Effector memory CD8-positive, alpha-beta T cell (primary cell): Measurements from ENCODE around the gene PICK1.
"Not testable (repeated sequence)": the region's sequence is repeated elsewhere in the genome, so short reads cannot be mapped to it uniquely, and the experiment has no call there.

Experiments used
- ATAC-seq: fragments of 150-1000 bp; cut with Tn5 transposase; replicated peaks from 2 replicates; pipeline ENCODE4 v1.10.0; 2021; ENCODE audit warnings: mild to moderate bottlenecking, moderate library complexity
- DNase-seq, 3 experiments: peaks; one replicate each; pipeline ENCODE4 v3.0.0; 2021
- H3K27ac Mint-ChIP-seq, 2 donors: one replicate each; pipeline ENCODE4 v1.8.0; 2022; ENCODE audit warnings: mild to moderate bottlenecking in 2 of 2, mixed read lengths in 2 of 2, moderate library complexity in 2 of 2
- H3K27me3 Mint-ChIP-seq, 2 donors: one replicate each; pipeline ENCODE4 v1.8.0; 2022; ENCODE audit warnings: mixed read lengths in 2 of 2
- H3K36me3 Mint-ChIP-seq: one replicate; pipeline ENCODE4 v1.8.0; 2022; ENCODE audit warnings: mild to moderate bottlenecking, moderate library complexity, mixed read lengths; ENCODE audit not compliant: insufficient read depth
- H3K4me1 Mint-ChIP-seq, 2 donors: one replicate each; pipeline ENCODE4 v1.8.0; 2022; ENCODE audit warnings: low read depth in 2 of 2, mixed read lengths in 2 of 2
- H3K4me3 Mint-ChIP-seq, 2 donors: one replicate each; pipeline ENCODE4 v1.8.0; 2022; ENCODE audit warnings: mild to moderate bottlenecking in 2 of 2, mixed read lengths in 2 of 2, moderate library complexity in 2 of 2
- H3K9me3 Mint-ChIP-seq, 2 donors: one replicate each; pipeline ENCODE4 v1.8.0; 2022; ENCODE audit warnings: mixed read lengths in 2 of 2

Gene PICK1

GRCh38 chr22:38110008-38110862 is 53.0 kb downstream of the PICK1 start, which contains the start of gene BAIAP2L2:
BAIAP2L2 (minus strand) TSS chr22:38110684; CDS start chr22:38110525, 159 bp downstream.
- H3K9me3 Mint-ChIP-seq = no peaks in the 10 kb centered on the region
- peaks cover 6 to 20% of the 10 kb centered on the region in 2 donors for H3K4me1 Mint-ChIP-seq
- no peaks in the 10 kb centered on the region for H3K27me3 Mint-ChIP-seq
- ATAC-seq (no peak), DNase-seq (no peak)
- peak within 1 kb of the TSS; percentile 52 for H3K4me3 Mint-ChIP-seq
- H3K36me3 Mint-ChIP-seq = peaks cover 46% of the 10 kb centered on the region
- H3K27ac Mint-ChIP-seq = peak within 1 kb of the TSS; percentile 94 to 96

GRCh38 chr22:38110863-38111852 is 54.0 kb downstream of the PICK1 start:
- H3K4me1 Mint-ChIP-seq = peaks cover 6 to 15% of the 10 kb centered on the region in 2 donors
- H3K27me3 Mint-ChIP-seq = no peaks in the 10 kb centered on the region
- peaks cover 46% of the 10 kb centered on the region for H3K36me3 Mint-ChIP-seq
- peak overlapping the region; percentile 52 to 68 for H3K27ac Mint-ChIP-seq
- no peak for DNase-seq
- H3K4me3 Mint-ChIP-seq = no peak overlapping the region
- no peaks in the 10 kb centered on the region for H3K9me3 Mint-ChIP-seq
- ATAC-seq = no peak

- DNase-seq = no peak
- H3K4me3 Mint-ChIP-seq = no peak overlapping the region
- no peaks in the 10 kb centered on the region for H3K9me3 Mint-ChIP-seq
- H3K4me1 Mint-ChIP-seq = peaks cover 6 to 14% of the 10 kb centered on the region in 2 donors
- no peak overlapping the region for H3K27ac Mint-ChIP-seq
- no peaks in the 10 kb centered on the region for H3K27me3 Mint-ChIP-seq
- peaks cover 46% of the 10 kb centered on the region for H3K36me3 Mint-ChIP-seq
- ATAC-seq = no peak
Measured at GRCh38 chr22:38111925-38112355, 54.7 kb downstream of the PICK1 start.

GRCh38 chr22:38112381-38112780 is 55.2 kb downstream of the PICK1 start:
- Mint-ChIP-seq H3K4me1 (peaks cover 6 to 14% of the 10 kb centered on the region in 2 donors), H3K27ac (peak overlapping the region; percentile 68 to 82), H3K4me3 (no peak overlapping the region), H3K27me3 (no peaks in the 10 kb centered on the region), H3K9me3 (no peaks in the 10 kb centered on the region), H3K36me3 (peaks cover 46% of the 10 kb centered on the region)
- no peak for ATAC-seq
- DNase-seq = no peak

GRCh38 chr22:38114484-38115398 is 57.5 kb downstream of the PICK1 start:
- H3K27ac Mint-ChIP-seq = peak overlapping the region in 1 of 2 donors; percentile 91
- no peaks in the 10 kb centered on the region for H3K9me3 Mint-ChIP-seq
- peaks cover 28% of the 10 kb centered on the region for H3K36me3 Mint-ChIP-seq
- DNase-seq (peak; percentile 76 to 80 (median 78)), ATAC-seq (peak; percentile 94)
- peaks cover 6 to 7% of the 10 kb centered on the region in 2 donors for H3K4me1 Mint-ChIP-seq
- H3K27me3 Mint-ChIP-seq = no peaks in the 10 kb centered on the region
- H3K4me3 Mint-ChIP-seq = no peak overlapping the region

GRCh38 chr22:38115423-38116205 is 58.4 kb downstream of the PICK1 start:
- no peak overlapping the region for H3K27ac Mint-ChIP-seq
- H3K27me3 Mint-ChIP-seq = no peaks in the 10 kb centered on the region
- H3K9me3 Mint-ChIP-seq = no peaks in the 10 kb centered on the region
- peaks cover 6 to 7% of the 10 kb centered on the region in 2 donors for H3K4me1 Mint-ChIP-seq
- DNase-seq = no peak
- H3K4me3 Mint-ChIP-seq = no peak overlapping the region
- H3K36me3 Mint-ChIP-seq = peaks cover 19% of the 10 kb centered on the region
- ATAC-seq = no peak

GRCh38 chr22:38117556-38117955 is 60.4 kb downstream of the PICK1 start:
- H3K27ac Mint-ChIP-seq = peak overlapping the region in 1 of 2 donors; percentile 8
- DNase-seq, H3K4me3 Mint-ChIP-seq, ATAC-seq, H3K4me1 Mint-ChIP-seq, H3K27me3 Mint-ChIP-seq, H3K9me3 Mint-ChIP-seq: not testable (repeated sequence)
- H3K36me3 Mint-ChIP-seq = peaks cover 10% of the 10 kb centered on the region

GRCh38 chr22:38118182-38118581 is 61.0 kb downstream of the PICK1 start:
- H3K27ac Mint-ChIP-seq = peak overlapping the region in 1 of 2 donors; percentile 8

GRCh38 chr22:38118747-38119146 is 61.5 kb downstream of the PICK1 start:
- ATAC-seq, H3K27ac Mint-ChIP-seq, H3K27me3 Mint-ChIP-seq, DNase-seq, H3K4me3 Mint-ChIP-seq, H3K9me3 Mint-ChIP-seq, H3K36me3 Mint-ChIP-seq: not testable (repeated sequence)
- peaks cover 3 to 10% of the 10 kb centered on the region in 2 donors for H3K4me1 Mint-ChIP-seq

More at GRCh38 chr22:38118182-38118581, 61.0 kb downstream of the PICK1 start:
- H3K36me3 Mint-ChIP-seq = peaks cover 7% of the 10 kb centered on the region
- H3K4me3 Mint-ChIP-seq = no peak overlapping the region
- no peaks in the 10 kb centered on the region for H3K9me3 Mint-ChIP-seq
- no peaks in the 10 kb centered on the region for H3K27me3 Mint-ChIP-seq
- DNase-seq = no peak
- peaks cover 3 to 10% of the 10 kb centered on the region in 2 donors for H3K4me1 Mint-ChIP-seq
- ATAC-seq = no peak

GRCh38 chr22:38120359-38121110 is 63.3 kb downstream of the PICK1 start:
- no peak overlapping the region for H3K4me3 Mint-ChIP-seq
- no peaks in the 10 kb centered on the region for H3K27me3 Mint-ChIP-seq
- H3K9me3 Mint-ChIP-seq = no peaks in the 10 kb centered on the region
- H3K4me1 Mint-ChIP-seq = peaks cover 0 to 7% of the 10 kb centered on the region in 2 donors
- DNase-seq (no peak), ATAC-seq (no peak)
- no peak overlapping the region for H3K27ac Mint-ChIP-seq
- peaks cover 4% of the 10 kb centered on the region for H3K36me3 Mint-ChIP-seq

GRCh38 chr22:38122616-38123015 is 65.4 kb downstream of the PICK1 start:
- no peaks in the 10 kb centered on the region for H3K9me3 Mint-ChIP-seq
- H3K4me3 Mint-ChIP-seq = no peak overlapping the region

More at GRCh38 chr22:38122616-38123015, 65.4 kb downstream of the PICK1 start:
- peak overlapping the region in 1 of 2 donors; percentile 5 for H3K27ac Mint-ChIP-seq
- ATAC-seq (no peak), DNase-seq (no peak)
- H3K4me1 Mint-ChIP-seq = peaks cover 0 to 7% of the 10 kb centered on the region in 2 donors
- peaks cover 4% of the 10 kb centered on the region for H3K36me3 Mint-ChIP-seq
- no peaks in the 10 kb centered on the region for H3K27me3 Mint-ChIP-seq
